ENCODE data around the gene HOXA11.

GRCh38 chr7:27153526-27153925 is 31.5 kb downstream of the HOXA11 start:
- no peak for TF ChIP-seq CTCF (IDR thresholded peaks at IDR 0.05 in 4 of 5, conservative IDR thresholded peaks at IDR 0.05 in 1 of 5)
- TF ChIP-seq POLR2A (IDR thresholded peaks at IDR 0.05), result no peak

Measured in gastrocnemius medialis (tissue), 4 donors.